Sigmoid colon (tissue), 7 donors: ENCODE results near the gene SCFD1. TPM values are rescaled to one million over a fixed set of nuclear protein-coding genes. Genes with fewer than 3 reads are reported as not detected.

Experiments used
- DNase-seq: peaks from one replicate; pipeline ENCODE4 v3.0.0-alpha.2; 2019
- H3K27ac ChIP-seq, 4 donors: fragments of 200-600 bp; sonication (generic); one replicate each; pipeline ENCODE4 v1.5.1; 2016 to 2019; ENCODE audit warnings: mild to moderate bottlenecking in 1 of 4
- H3K27me3 ChIP-seq, 3 donors: fragments of 200-600 bp; sonication (generic); one replicate each; pipeline ENCODE4 v1.5.1; 2019; ENCODE audit warnings: mild to moderate bottlenecking in 1 of 3
- H3K36me3 ChIP-seq, 4 donors: fragments of 200-600 bp; sonication (generic); one replicate each; pipeline ENCODE4 v1.5.1; 2016 to 2019
- H3K4me1 ChIP-seq, 4 donors: fragments of 200-600 bp; sonication (generic); one replicate each; pipeline ENCODE4 v1.5.1; 2017 to 2019
- H3K4me3 ChIP-seq, 4 donors: fragments of 200-600 bp; sonication (generic); one replicate each; pipeline ENCODE4 v1.5.1; 2017 to 2019; ENCODE audit warnings: mild to moderate bottlenecking in 2 of 4, moderate library complexity in 1 of 4
- H3K9me3 ChIP-seq, 4 donors: fragments of 200-600 bp in 3 of 4; sonication (generic) in 3 of 4; one replicate each; pipeline versions ENCODE4 v1.5.1 to v1.6.1; 2013 to 2019
- CTCF ChIP-seq, 4 experiments: fragments of 450-650 bp in 3 of 4; fragments of 200-600 bp in 1 of 4; IDR thresholded peaks; one replicate each; pipeline ENCODE4 v1.5.1; 2016 to 2019; ENCODE audit warnings: antibody characterized with exemption in 4 of 4, mild to moderate bottlenecking in 3 of 4, moderate library complexity in 2 of 4
- EP300 ChIP-seq, 4 donors: sonication (generic); formaldehyde crosslinking; IDR thresholded peaks; one replicate each; pipeline ENCODE4 v1.6.1; 2017; ENCODE audit warnings: antibody characterized with exemption in 4 of 4
- POLR2A ChIP-seq, 2 donors: fragments of 450-650 bp; IDR thresholded peaks; one replicate each; pipeline ENCODE4 v1.6.1; 2016; ENCODE audit warnings: antibody characterized with exemption in 2 of 2, mild to moderate bottlenecking in 2 of 2, moderate library complexity in 2 of 2
- POLR2AphosphoS5 ChIP-seq, 4 donors: sonication (generic); formaldehyde crosslinking; IDR thresholded peaks; one replicate each; pipeline ENCODE4 v1.6.1; 2017; ENCODE audit warnings: antibody characterized with exemption in 4 of 4
- WGBS, 2 donors: extraction: QIAGEN DNeasy Blood & Tissue Kit; methylation state at CpG; one replicate each; pipeline ENCODE4 v1.1.7; 2013; 5-methylcytosine and 5-hydroxymethylcytosine counted together
- intact Hi-C: fragments of 100-400 bp; cut with DNase I; formaldehyde crosslinking; loops from one replicate; pipeline ENCODE4 v1.15.1; 2023
- polyA plus RNA-seq, 3 donors: library from polyadenylated mRNA; stranded (reverse); fragments of 200-250 nt; gene quantifications; one replicate each; pipeline ENCODE4 v1.2.3, GENCODE V29; 2013
- total RNA-seq, 4 donors: library from RNA; depleted of rRNA; stranded (reverse); fragments of >200 nt; gene quantifications; one replicate each; pipeline ENCODE4 v1.1.0, GENCODE V29; 2016
- donor health status: healthy with polysubstance abuse.
- donor health status: Bipolar disorder and iron deficiency.
- donor health status: healthy.

SCFD1 gene
- total and polyA plus RNA-seq, 7 donors: 36.1 to 86.1 (median 60.7) TPM

DNA sequence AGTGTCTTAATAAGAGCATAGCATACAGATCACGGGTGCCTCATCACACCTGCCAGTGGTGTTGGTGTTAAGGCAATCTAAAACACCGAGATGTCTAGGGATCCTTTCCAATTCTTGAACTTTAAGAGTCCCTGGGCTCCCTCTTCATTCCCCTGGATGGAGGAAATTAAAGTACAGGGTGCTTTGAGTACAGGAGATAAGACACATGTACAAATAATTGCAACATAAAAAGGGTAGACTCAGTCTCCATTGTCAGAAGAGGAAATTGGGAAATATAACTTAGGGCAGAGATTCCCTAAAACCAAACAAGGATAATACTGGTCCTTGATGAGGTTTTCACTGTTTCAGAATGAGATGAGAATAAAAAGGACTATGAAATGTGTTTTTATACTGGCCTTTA is 34.9 kb downstream of the SCFD1 start:
- no peaks in the 10 kb centered on the region for H3K27me3 ChIP-seq
- TF ChIP-seq CTCF (IDR thresholded peaks at IDR 0.05): no peak
- TF ChIP-seq EP300 (IDR thresholded peaks at IDR 0.05): no peak
- TF ChIP-seq POLR2AphosphoS5 (IDR thresholded peaks at IDR 0.05): no peak
- TF ChIP-seq POLR2A (IDR thresholded peaks at IDR 0.05): no peak
- no peaks in the 10 kb centered on the region for H3K4me1 ChIP-seq
- no peak overlapping the region for H3K4me3 ChIP-seq
- intact Hi-C loops: no loop called here
- H3K36me3 ChIP-seq: peaks cover 0 to 69% (median 9%) of the 10 kb centered on the region in 4 donors
- no peaks in the 10 kb centered on the region for H3K9me3 ChIP-seq
- WGBS, 2 donors: 69 to 89% methylated on average over 2 of the region's 2 CpGs
- DNase-seq: no peak
- no peak overlapping the region for H3K27ac ChIP-seq

DNA sequence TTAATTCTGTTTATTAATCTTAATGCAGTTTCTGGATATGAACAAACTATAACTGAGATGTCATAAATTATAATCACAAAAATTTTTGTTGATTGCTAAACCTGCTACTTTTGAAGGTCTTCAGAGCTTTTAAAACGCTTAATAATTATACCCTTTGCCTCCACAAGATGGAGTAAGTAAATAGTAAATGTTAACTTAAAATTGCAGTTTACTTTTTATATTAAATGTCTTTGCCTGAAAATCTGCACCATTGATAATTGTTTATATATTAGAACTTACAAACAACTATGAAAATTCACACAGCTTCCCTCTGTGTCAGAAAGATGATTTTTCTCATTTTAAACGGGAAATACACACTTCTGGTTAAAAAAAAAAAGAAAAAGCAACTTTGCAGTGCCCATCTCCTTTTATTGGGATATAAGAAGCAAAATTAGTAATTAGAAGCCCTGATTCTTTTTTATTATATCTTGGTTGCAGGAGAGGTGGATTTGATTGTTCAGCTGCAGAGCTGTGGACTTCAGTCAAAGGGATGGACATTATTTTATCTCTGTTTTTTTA is 35.6 kb downstream of the SCFD1 start:
- Histone ChIP-seq H3K4me1 (no peaks in the 10 kb centered on the region), H3K27ac (no peak overlapping the region), H3K27me3 (no peaks in the 10 kb centered on the region), H3K4me3 (no peak overlapping the region), H3K36me3 (peaks cover 0 to 62% (median 8%) of the 10 kb centered on the region in 4 donors), H3K9me3 (no peaks in the 10 kb centered on the region)
- no peak for TF ChIP-seq POLR2AphosphoS5 (IDR thresholded peaks at IDR 0.05)
- no peak for TF ChIP-seq CTCF (IDR thresholded peaks at IDR 0.05)
- TF ChIP-seq EP300 (IDR thresholded peaks at IDR 0.05): no peak
- intact Hi-C loops: no loop called here
- no peak for DNase-seq
- WGBS, 2 donors: 50 to 68% methylated on average over 2 of the region's 2 CpGs

GRCh38 chr14:30658645-30659044 is 36.5 kb downstream of the SCFD1 start:
- Histone ChIP-seq H3K4me1 (no peaks in the 10 kb centered on the region), H3K36me3 (peaks cover 0 to 54% (median 6%) of the 10 kb centered on the region in 4 donors), H3K9me3 (no peaks in the 10 kb centered on the region), H3K27me3 (no peaks in the 10 kb centered on the region), H3K4me3 (no peak overlapping the region), H3K27ac (no peak overlapping the region)
- TF ChIP-seq POLR2AphosphoS5 (IDR thresholded peaks at IDR 0.05) (no peak), POLR2A (IDR thresholded peaks at IDR 0.05) (no peak), CTCF (IDR thresholded peaks at IDR 0.05) (no peak), EP300 (IDR thresholded peaks at IDR 0.05) (no peak)
- DNase-seq: no peak
- 76 to 87% methylated on average over 3 of the region's 3 CpGs for WGBS, 2 donors
- intact Hi-C loops: no loop called here

GRCh38 chr14:30669594-30669993 is 47.5 kb downstream of the SCFD1 start:
- intact Hi-C loops: no loop called here
- no peak for DNase-seq
- Histone ChIP-seq H3K36me3 (peaks cover 0 to 24% (median 2%) of the 10 kb centered on the region in 4 donors), H3K27ac (no peak overlapping the region), H3K27me3 (no peaks in the 10 kb centered on the region), H3K4me1 (no peaks in the 10 kb centered on the region), H3K4me3 (no peak overlapping the region), H3K9me3 (no peaks in the 10 kb centered on the region)
- TF ChIP-seq POLR2AphosphoS5 (IDR thresholded peaks at IDR 0.05): no peak
- no peak for TF ChIP-seq EP300 (IDR thresholded peaks at IDR 0.05)
- TF ChIP-seq CTCF (IDR thresholded peaks at IDR 0.05): no peak
- TF ChIP-seq POLR2A (IDR thresholded peaks at IDR 0.05): no peak

- WGBS, 2 donors: 57 to 72% methylated on average over 1 of the region's 1 CpG
- intact Hi-C loops: no loop called here
- H3K4me1 ChIP-seq: no peaks in the 10 kb centered on the region
- no peaks in the 10 kb centered on the region for H3K27me3 ChIP-seq
- no peak overlapping the region for H3K27ac ChIP-seq
- peaks cover 0 to 49% (median 3%) of the 10 kb centered on the region in 4 donors for H3K36me3 ChIP-seq
- no peak for DNase-seq
- TF ChIP-seq CTCF (IDR thresholded peaks at IDR 0.05) (no peak), EP300 (IDR thresholded peaks at IDR 0.05) (no peak), POLR2A (IDR thresholded peaks at IDR 0.05) (no peak)
- no peak overlapping the region for H3K4me3 ChIP-seq
- no peaks in the 10 kb centered on the region for H3K9me3 ChIP-seq
Observed at GRCh38 chr14:30673071-30673470, 51.0 kb downstream of the SCFD1 start.
